EL (cell line): Measurements from ENCODE around the gene MRPL24.

Experiments used
- DNase-seq: peaks from one replicate; pipeline ENCODE4 v3.0.0-alpha.2; 2016

Gene MRPL24

GRCh38 chr1:156690675-156691036 is 50.2 kb downstream of the MRPL24 start:
- no peak for DNase-seq

- no peak for DNase-seq
Observed at GRCh38 chr1:156689953-156690674, 50.8 kb downstream of the MRPL24 start.

GRCh38 chr1:156689035-156689952 is 51.6 kb downstream of the MRPL24 start:
- peak; percentile 87 for DNase-seq
